Motor neuron (in vitro differentiated cells): ENCODE measurements around the gene SVIL. TPM values are rescaled to one million over a fixed set of nuclear protein-coding genes. Genes with fewer than 3 reads are reported as not detected.
"Not testable (repeated sequence)": the region's sequence is repeated elsewhere in the genome, so short reads cannot be mapped to it uniquely, and the experiment has no call there.

Experiments used
- ATAC-seq, 8 experiments: fragments of 200-7000 bp; cut with Tn5 transposase; replicated peaks in 6 of 8; 2 replicates each; pipeline ENCODE4 v1.8.0; 2021; ENCODE audit warnings: mild to moderate bottlenecking in 8 of 8, moderate library complexity in 8 of 8
- H3K27ac ChIP-seq, 2 donors: fragments of 250-450 bp; sonication (Bioruptor Pico); 2 replicates each; pipeline ENCODE4 v1.9.0; 2021; ENCODE audit warnings: antibody characterized with exemption in 2 of 2, mild to moderate bottlenecking in 2 of 2, moderate library complexity in 1 of 2
- H3K4me1 ChIP-seq, 2 donors: fragments of 250-450 bp; sonication (Bioruptor Pico); replicated peaks in 1 of 2; 2 replicates each; pipeline ENCODE4 v1.6.1; 2021; ENCODE audit warnings: antibody characterized with exemption in 2 of 2, mild to moderate bottlenecking in 2 of 2, moderate library complexity in 1 of 2
- H3K4me3 ChIP-seq, 5 donors: fragments of 250-450 bp; sonication (Bioruptor Pico); 2 replicates each; pipeline ENCODE4 v1.9.0; 2021; ENCODE audit warnings: antibody characterized with exemption in 5 of 5, mild to moderate bottlenecking in 5 of 5, moderate library complexity in 4 of 5
- WGBS, 10 experiments: fragments of 450-650 bp; shearing (Covaris generic); methylation state at CpG; one replicate each; pipeline ENCODE4 v1.0.0; 2022; 5-methylcytosine and 5-hydroxymethylcytosine counted together
- in situ Hi-C, 9 experiments: fragments of 400-800 bp; cut with MboI; loops; one replicate each; pipeline ENCODE4 v1.15.0; 2021; ENCODE audit warnings: low sequenced_read_pairs in 9 of 9, low pct_unique_long_range_greater_than_20kb in 2 of 9; ENCODE audit not compliant: unreplicated experiment in 9 of 9
- total RNA-seq, 8 experiments: library from RNA; unstranded; fragments of 300-600 nt; gene quantifications; 2 replicates each; pipeline versions ENCODE4 v1.2.3 to v1.2.4, GENCODE V29; 2022

SVIL gene
- total RNA-seq, 8 experiments from 2014 or later: 10.4 to 128 (median 37.8) TPM

DNA sequence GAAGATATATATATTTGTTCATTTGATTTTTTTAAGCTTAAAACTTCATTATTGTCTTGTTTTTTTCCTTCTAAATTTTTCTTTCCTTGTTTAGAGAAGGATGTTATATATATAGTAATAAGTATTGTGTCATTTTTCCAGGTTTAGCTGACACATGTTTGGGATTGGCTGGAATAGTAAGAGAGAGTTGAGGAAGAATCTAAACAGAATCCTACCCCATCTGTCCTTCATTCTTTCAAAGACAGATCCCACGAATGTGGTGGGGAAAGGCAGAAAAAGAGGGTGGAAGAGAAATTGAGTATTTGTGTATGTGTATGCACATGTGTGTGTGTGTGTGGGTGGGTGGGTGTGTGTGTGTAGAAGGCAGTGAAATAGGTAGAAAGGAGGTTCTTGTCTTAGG, 132.4 kb downstream of the SVIL start:
- WGBS, 10 experiments: 0 to 83% (median 29%) methylated on average over 1 of the region's 1 CpG; no CpG with 5 or more reads in 5 of the 10 experiments
- in situ Hi-C loops: no loop called here
- no peak for ATAC-seq
- no peak overlapping the region for H3K27ac ChIP-seq
- H3K4me3 ChIP-seq: no peak overlapping the region
- H3K4me1 ChIP-seq: peaks cover 0 to 5% of the 10 kb centered on the region in 2 donors

- WGBS, 10 experiments: 4 to 100% (median 96%) methylated on average over 2 to 7 of the region's 7 CpGs; no CpG with 5 or more reads in 1 of the 10 experiments
- Histone ChIP-seq H3K27ac (no peak overlapping the region), H3K4me1 (peaks cover 0 to under 1% of the 10 kb centered on the region in 2 donors), H3K4me3 (no peak overlapping the region)
- peak in 2 of 8 experiments; percentile 98 to 99 for ATAC-seq
- in situ Hi-C loops: no loop called here
These were observed 133.1 kb downstream of the SVIL start for GRCh38 chr10:29501692-29502091.

- in situ Hi-C loops: no loop called here
- no peaks in the 10 kb centered on the region for H3K4me1 ChIP-seq
- ATAC-seq: no peak
- 33 to 100% (median 100%) methylated on average over 1 to 2 of the region's 13 CpGs; no CpG with 5 or more reads in 7 of the 10 experiments for WGBS, 10 experiments
- H3K4me3 ChIP-seq: no peak overlapping the region
- no peak overlapping the region for H3K27ac ChIP-seq
These were observed 134.7 kb downstream of the SVIL start for GRCh38 chr10:29499993-29500537.

- H3K4me1 ChIP-seq: no peaks in the 10 kb centered on the region
- peak; percentile 73 to 99 (median 90) for ATAC-seq
- in situ Hi-C loops: no loop called here
- no peak overlapping the region for H3K4me3 ChIP-seq
- no peak overlapping the region for H3K27ac ChIP-seq
- 11 to 40% (median 29%) methylated on average over 1 to 13 of the region's 14 CpGs; no CpG with 5 or more reads in 1 of the 10 experiments for WGBS, 10 experiments
These were observed 138.2 kb downstream of the SVIL start for GRCh38 chr10:29496341-29497162.

- no peaks in the 10 kb centered on the region for H3K4me1 ChIP-seq
- in situ Hi-C loops: no loop called here
- no peak overlapping the region for H3K27ac ChIP-seq
- H3K4me3 ChIP-seq: no peak overlapping the region
- 68 to 100% (median 83%) methylated on average over 2 to 5 of the region's 9 CpGs; no CpG with 5 or more reads in 5 of the 10 experiments for WGBS, 10 experiments
- ATAC-seq: no peak
These were observed 139.4 kb downstream of the SVIL start for GRCh38 chr10:29495366-29495765.

DNA sequence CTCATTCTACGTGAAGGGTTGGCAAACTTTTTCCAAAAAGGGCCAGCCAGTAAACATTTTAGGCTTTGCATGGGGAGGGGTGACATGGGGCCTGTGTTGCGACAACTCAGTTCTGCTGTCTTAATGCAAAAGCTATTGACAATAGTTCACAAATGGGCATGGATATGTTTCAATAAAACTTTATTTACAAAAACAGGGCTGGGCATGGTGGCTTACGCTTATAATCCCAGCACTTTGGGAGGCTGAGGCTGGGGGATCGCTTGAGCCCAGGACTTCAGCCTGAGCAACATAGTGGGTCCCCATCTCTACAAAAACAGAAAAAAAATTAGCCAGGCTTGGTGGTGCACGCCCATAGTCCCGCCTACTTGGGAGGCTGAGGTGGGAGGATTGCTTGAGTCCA, 141.1 kb downstream of the SVIL start:
- Histone ChIP-seq H3K4me1 (no peaks in the 10 kb centered on the region), H3K4me3 (no peak overlapping the region), H3K27ac (no peak overlapping the region)
- no peak for ATAC-seq
- WGBS, 10 experiments: 60 to 100% (median 98%) methylated on average over 1 to 6 of the region's 6 CpGs; no CpG with 5 or more reads in 3 of the 10 experiments
- in situ Hi-C loops: no loop called here

GRCh38 chr10:29492774-29493173, 142.0 kb downstream of the SVIL start:
- in situ Hi-C loops: no loop called here

GRCh38 chr10:29491918-29492317, 142.9 kb downstream of the SVIL start:
- ATAC-seq: peak in 3 of 8 experiments; percentile 15 to 62 (median 47)
- WGBS, 10 experiments: 50 to 100% (median 92%) methylated on average over 1 to 4 of the region's 5 CpGs; no CpG with 5 or more reads in 3 of the 10 experiments
- Histone ChIP-seq H3K27ac (no peak overlapping the region), H3K4me1 (no peaks in the 10 kb centered on the region), H3K4me3 (no peak overlapping the region)
- in situ Hi-C loops: no loop called here

More at GRCh38 chr10:29492774-29493173, 142.0 kb downstream of the SVIL start:
- Histone ChIP-seq H3K4me1 (no peaks in the 10 kb centered on the region), H3K27ac (no peak overlapping the region), H3K4me3 (no peak overlapping the region)
- peak in 3 of 8 experiments; percentile 53 to 69 (median 66) for ATAC-seq
- 0 to 100% (median 90%) methylated on average over 1 to 9 of the region's 11 CpGs; no CpG with 5 or more reads in 1 of the 10 experiments for WGBS, 10 experiments

DNA sequence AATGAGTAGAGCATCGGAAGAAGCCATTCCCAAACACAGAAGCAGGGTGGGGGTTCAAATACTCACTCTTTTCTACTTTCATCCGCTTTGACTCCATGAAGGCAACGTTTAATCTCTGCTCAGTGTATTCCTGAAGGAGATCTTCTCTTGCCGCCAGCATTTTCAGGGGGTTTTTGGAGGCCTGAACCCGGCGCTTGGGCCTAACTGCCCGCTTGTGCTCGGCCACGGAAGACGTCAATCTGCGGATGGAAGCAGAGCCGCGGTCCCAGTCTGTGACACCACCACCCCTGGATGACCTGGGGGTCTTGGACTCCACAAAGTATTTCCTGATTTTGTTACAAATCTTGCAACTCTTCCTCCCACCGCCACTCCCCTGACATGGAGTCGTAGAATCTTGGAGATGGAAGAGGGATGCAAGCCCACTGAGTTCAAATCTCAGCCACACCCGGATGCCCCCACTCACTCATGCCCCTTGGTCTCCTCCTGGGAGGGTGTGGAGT, 143.9 kb downstream of the SVIL start:
- ATAC-seq, H3K4me3 ChIP-seq, H3K4me1 ChIP-seq, H3K27ac ChIP-seq, in situ Hi-C loops: not testable (repeated sequence)
- 80 to 100% (median 100%) methylated on average over 1 to 6 of the region's 16 CpGs; no CpG with 5 or more reads in 1 of the 10 experiments for WGBS, 10 experiments

DNA sequence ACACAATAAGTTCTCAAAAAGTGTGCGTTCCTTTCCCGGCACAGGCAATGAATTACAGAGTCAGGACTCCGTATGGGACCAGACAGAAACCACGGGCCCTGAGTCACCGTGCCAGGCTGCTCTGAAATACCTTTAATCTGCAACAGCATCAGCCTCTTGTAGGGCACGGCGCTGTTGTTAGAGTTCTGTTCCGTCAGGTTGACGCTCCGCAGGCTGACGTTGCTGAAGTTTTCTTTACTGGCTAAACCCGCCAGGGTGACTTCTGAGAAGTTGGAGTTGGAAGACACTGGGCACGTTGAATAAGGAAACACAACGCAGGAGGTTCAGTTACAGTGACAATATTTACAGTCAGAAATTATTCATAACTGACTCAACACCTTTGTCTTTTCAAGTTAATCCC, 146.3 kb downstream of the SVIL start:
- H3K4me1 ChIP-seq, H3K4me3 ChIP-seq, in situ Hi-C loops, ATAC-seq, H3K27ac ChIP-seq: not testable (repeated sequence)
- 49 to 97% (median 90%) methylated on average over 2 to 8 of the region's 14 CpGs; no CpG with 5 or more reads in 4 of the 10 experiments for WGBS, 10 experiments

GRCh38 chr10:29487884-29488266, 146.9 kb downstream of the SVIL start:
- in situ Hi-C loops, H3K4me3 ChIP-seq, H3K27ac ChIP-seq: not testable (repeated sequence)
- H3K4me1 ChIP-seq: peaks cover 6 to 10% of the 10 kb centered on the region in 2 donors
- 75 to 86% methylated on average over 2 to 5 of the region's 7 CpGs; no CpG with 5 or more reads in 8 of the 10 experiments for WGBS, 10 experiments
- peak in 2 of 8 experiments; percentile 3 for ATAC-seq

- peaks cover 10 to 11% of the 10 kb centered on the region in 2 donors for H3K4me1 ChIP-seq
- in situ Hi-C loops, H3K27ac ChIP-seq, H3K4me3 ChIP-seq: not testable (repeated sequence)
- 55 to 100% (median 92%) methylated on average over 2 to 5 of the region's 21 CpGs; no CpG with 5 or more reads in 2 of the 10 experiments for WGBS, 10 experiments
- peak in 1 of 8 experiments; percentile 2 for ATAC-seq
These were observed 147.5 kb downstream of the SVIL start for GRCh38 chr10:29487032-29487883.
